Sigmoid colon (tissue), 4 donors: ENCODE data around the gene DGKI.

ENCODE experiments used
- POLR2AphosphoS5 ChIP-seq, 4 donors: sonication (generic); formaldehyde crosslinking; IDR thresholded peaks; one replicate each; pipeline ENCODE4 v1.6.1; 2017; ENCODE audit warnings: antibody characterized with exemption in 4 of 4
- TF ChIP-seq, protein P1 (sequence below), 4 experiments: fragments of 450-650 bp in 3 of 4; fragments of 200-600 bp in 1 of 4; IDR thresholded peaks; one replicate each; pipeline ENCODE4 v1.5.1; 2016 to 2019; ENCODE audit warnings: antibody characterized with exemption in 4 of 4, mild to moderate bottlenecking in 3 of 4, moderate library complexity in 2 of 4

DNA sequence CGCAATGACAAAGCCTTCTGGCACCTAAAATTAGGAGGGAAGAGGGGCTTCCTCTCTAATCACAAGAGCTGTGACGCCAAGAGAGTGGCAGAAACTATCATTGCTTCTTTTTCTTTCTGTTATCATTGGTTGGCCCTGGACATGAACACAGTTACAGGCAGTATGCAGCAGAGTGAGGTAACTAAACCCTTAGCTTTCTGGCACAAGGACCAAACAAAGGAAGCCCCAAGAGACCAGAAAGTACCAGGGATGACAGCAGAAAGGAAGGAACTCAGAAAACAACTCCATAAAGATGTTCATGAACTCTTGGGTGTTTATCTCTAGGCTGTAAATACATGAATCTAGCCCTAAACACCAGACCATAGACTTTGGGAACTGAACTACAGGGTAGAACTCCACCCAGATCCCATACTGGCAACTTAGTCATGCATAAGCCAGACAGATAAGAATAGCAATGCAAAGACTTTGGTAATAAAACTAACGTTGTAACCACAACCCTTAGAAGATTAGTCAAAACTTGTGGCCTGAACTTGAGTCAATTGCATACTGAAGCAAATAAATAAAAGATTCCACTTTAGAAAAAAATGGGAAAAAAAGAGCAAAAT, 307.6 kb downstream of the DGKI start:
- TF ChIP-seq, protein P1, sequence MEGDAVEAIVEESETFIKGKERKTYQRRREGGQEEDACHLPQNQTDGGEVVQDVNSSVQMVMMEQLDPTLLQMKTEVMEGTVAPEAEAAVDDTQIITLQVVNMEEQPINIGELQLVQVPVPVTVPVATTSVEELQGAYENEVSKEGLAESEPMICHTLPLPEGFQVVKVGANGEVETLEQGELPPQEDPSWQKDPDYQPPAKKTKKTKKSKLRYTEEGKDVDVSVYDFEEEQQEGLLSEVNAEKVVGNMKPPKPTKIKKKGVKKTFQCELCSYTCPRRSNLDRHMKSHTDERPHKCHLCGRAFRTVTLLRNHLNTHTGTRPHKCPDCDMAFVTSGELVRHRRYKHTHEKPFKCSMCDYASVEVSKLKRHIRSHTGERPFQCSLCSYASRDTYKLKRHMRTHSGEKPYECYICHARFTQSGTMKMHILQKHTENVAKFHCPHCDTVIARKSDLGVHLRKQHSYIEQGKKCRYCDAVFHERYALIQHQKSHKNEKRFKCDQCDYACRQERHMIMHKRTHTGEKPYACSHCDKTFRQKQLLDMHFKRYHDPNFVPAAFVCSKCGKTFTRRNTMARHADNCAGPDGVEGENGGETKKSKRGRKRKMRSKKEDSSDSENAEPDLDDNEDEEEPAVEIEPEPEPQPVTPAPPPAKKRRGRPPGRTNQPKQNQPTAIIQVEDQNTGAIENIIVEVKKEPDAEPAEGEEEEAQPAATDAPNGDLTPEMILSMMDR (IDR thresholded peaks at IDR 0.05) = no peak
- no peak for TF ChIP-seq POLR2AphosphoS5 (IDR thresholded peaks at IDR 0.05)
